GM03348 (cell line): Measurements from ENCODE around the gene AFG1L.

Source experiments
- DNase-seq: peaks from one replicate; pipeline ENCODE4 v3.0.0; 2012; ENCODE audit warnings: low spot score

Gene AFG1L

DNA sequence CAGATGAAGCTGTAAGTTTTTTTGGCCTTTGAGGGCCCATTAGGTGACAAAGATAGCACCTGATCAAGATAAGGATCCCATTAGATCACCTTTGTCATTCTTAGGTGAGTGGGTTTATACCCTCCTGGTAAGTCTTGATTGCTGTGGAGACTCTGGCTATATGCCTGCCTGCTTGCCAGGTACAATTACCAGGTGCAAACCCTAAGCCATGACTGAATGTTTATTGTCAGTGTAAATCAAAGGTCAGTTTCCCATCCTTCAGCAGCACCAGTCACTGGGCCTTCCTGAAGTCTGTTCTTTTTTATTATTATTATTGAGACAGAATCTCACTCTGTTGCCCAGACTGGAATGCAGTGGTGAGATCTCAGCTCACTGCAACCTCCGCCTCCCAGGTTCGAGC, 159.5 kb downstream of the AFG1L start:
- no peak for DNase-seq

DNA sequence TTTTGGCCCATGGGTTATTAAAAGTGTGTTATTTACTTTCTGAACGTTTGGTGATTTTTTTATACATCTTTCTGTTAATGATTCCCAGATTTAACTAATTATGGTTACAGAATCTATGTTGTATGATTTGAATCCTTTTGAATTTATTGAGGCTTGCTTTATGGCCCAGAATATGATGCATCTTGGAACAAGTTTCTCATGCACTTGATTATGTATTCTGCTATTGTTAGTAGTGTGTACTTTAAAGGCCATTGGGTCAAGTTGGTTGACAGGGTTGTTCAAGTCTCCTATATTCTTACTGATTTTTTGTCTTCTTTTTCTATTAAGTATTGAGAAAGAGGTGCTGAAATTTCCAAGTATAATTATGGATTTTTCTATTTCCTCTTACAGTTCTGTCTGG, 160.8 kb downstream of the AFG1L start:
- no peak for DNase-seq

DNA sequence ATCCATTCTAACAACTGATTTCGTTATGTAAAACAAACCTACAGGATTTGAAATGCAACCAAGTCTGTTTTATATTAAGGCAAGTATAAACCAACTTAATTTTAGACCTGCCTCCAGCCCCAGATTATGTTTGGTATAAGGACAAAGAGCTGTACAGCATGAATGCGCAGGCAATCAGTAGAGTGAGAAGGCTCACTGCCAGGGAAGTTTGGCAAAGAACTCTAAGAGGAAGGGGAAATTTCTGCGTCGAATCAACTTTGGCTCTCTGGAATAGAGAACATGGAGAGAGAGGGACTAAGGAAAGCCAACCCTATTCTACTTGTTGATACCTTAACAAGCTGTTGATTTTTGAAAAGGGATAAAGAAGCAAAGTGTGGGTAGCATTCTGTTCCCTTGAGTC, 168.9 kb downstream of the AFG1L start:
- no peak for DNase-seq

DNA sequence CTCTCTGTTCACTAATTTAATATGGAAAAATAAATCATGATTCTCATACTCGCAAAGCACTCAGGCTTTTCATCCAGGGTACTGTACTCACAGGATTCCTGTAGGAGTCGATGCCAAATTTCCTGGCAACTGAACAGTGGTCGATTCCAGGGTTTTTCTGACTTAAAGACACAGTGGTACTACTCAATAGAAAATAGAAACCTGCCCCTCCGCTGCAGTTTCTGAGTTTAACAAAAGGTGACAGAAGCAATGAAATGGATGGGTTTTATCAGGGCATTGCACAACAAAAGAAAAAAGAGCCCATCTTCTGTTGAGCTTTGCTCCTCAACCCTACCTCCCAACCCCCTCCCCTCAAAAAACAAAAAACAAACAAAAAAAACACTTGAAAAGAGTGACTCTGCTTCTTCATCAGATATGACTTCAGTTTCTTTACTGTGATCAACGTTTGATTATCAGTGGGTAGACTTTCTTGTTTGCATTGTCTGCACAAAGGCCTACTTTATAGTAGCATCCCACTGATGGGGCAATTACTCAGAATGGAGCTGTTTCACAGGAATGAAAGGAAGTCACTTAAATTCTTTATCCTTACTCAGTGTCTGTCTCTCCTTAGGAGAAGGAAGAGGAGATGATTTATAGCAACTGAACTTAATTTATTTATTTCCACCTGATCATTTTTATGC, 169.7 kb downstream of the AFG1L start:
- DNase-seq = peak; percentile 9

DNA sequence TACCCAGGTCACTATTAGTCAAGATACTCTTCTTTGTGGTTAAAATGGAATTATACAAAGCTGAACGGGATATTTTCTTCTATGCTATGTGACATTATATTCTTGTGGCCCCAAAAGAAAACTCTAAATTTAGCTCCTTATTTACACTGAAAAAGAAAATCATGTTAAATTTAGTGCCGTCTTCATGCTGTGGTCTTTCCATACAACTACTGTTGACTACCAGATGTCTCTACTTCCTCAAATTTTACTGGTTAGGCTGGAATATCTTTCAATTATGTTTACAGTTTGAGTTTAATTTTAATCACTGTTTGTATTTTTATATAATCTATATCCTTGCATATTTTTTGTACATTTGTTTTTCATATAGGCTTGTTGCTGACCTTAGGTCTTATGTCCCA, 170.2 kb downstream of the AFG1L start:
- no peak for DNase-seq

DNA sequence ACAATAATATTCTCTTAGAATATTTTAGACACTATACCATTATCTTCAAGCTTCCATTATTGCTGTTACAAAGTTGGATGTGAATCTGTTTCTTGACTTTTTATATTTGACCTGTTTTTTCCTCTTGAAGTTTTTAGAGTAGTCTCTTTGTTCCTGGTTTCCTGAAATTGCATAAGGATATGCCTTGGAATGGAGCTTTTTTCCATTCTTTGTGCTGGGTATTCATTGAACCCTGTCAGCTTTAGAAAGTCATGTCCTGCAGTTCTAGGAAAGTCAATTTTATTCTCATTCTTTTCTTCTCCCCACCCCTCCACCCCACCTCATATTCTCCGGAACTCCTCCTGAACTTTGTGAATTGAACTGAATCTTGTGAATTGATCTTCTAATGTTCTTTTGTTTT, 173.5 kb downstream of the AFG1L start:
- DNase-seq = no peak

DNA sequence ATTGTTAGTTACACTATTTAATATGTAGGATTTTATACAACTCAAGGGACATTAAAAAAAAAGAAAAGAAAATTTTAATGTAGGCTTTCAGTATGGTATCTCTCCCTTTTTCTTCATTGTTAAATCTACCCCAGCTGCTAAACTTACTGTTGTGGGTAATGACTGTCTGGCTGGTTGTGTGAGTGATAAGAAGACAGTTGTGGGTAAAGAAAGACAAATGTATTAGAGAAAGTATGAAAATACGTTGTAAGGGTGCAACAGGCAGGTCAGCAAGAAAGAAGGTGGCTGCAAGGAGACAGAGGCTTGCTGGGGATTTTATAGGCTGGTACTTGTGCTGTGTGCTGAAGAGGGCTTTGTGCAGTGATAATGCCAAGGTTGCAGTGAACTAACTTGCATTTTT, 174.5 kb downstream of the AFG1L start:
- DNase-seq = no peak

DNA sequence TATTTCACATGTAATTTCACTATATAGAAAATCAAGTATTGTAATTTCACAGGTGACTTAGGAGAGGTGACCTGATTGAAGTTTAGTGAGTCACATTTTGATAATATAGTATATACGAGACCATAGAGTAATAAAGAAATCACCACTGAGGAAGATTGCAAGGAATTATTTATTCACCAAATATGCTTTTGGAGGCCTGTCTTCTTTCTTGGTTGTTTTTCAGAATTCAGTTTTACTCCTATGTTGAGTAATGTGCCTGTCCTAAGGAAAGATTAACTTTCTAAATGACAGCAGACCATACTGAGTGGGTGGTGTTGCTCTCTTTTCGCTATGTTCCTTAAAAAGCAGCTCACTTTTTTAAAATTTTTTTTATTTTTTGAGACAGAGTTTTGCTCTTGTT, 178.3 kb downstream of the AFG1L start:
- no peak for DNase-seq

DNA sequence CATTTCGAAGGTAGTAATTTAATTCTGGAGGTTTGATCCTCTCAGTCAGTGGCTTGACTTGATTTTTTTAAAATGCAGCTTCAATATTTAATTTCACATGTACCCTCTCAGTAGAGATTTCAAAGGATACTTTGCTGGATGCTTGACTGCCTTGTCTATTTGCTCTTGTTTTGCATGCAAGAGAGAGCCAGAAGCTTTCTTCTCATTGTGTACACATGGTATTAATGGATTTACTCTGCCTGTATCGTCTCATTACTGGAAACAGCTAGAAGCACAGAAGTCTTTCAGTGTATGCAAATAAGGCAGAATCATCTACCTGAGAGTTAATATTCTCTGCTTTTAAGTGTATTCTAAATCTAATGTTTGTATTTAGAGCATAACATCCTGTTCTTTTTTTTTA, 181.5 kb downstream of the AFG1L start:
- no peak for DNase-seq

DNA sequence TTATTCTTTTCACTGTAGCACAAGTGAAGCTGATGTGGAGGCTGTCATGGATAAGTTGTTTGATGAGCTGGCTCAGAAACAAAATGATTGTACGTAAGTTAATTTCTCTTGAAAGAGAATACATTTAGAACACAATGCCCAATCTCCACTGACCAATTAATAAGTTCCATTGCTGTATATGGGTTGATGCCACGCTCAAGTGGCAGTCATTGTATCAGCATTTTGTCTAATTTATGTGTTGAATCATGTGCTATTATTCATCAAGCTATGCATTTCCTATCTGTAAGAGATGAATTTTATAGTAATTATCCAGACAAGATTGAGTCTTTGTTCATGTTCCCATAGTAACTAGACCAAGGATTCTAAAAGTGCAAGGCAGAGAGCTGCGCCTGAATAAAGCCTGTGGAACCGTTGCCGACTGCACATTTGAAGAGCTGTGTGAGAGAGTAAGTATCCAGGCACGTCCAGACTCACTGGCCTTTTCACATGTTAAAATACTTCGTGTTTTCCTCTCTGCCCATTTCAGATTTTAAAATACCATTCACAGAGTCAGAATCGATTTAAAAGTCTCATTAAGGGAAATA, 182.1 kb downstream of the AFG1L start:
- DNase-seq = no peak

DNA sequence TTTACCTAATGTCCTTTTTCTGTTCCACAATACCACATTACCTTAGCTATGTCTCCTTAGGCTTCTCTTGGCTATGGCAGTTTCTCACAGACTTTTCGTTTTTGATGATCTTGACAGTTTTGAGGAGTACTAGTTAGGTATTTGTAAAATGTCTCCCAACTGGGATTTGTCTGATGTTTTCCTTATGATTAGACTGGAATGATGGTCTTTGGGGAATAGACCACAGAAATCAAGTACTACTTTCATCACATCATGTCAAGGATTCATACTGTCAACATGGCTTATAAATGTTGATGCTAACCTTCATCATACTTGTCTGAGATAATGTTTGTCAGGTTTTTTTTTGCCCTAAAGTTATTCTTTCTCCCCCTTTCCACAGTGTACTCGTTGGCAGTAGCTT, 187.7 kb downstream of the AFG1L start:
- DNase-seq = no peak

DNA sequence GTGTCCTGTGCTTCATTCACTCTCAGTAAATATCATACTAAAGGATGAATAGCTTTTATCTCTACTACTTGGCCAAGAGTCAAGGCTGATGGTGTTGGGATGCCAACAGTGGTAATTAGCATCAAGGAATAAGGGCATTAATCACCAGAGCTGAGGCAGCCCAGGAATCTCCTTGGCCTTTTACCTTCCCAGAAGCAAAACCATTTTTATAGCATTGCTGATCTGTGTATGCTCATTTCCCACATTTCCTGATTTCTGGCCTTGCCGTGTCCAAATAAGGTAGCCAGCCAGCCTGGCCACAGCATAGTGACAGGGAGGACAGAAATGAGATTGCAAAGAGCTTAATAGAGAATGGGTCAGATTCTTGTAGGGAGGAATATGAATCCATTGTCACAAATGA, 189.2 kb downstream of the AFG1L start:
- no peak for DNase-seq

DNA sequence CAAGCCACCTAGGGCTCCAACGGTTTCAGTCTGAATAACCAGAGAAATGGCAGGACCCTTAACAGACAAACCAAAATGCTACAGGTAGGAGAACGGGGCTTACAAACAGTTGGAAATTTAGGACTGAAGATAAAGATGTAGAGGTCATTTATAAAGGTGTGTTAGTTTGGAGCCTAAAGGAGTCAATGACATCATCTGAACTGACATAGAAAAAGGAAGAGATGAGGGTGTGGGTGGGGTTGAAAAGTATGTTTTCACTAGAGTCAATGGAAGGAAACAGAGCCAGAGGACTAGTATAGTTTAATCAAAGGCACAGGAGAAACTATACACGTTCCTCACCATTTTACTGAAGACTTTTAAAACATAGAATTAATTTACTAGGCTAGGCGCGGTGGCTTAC, 194.8 kb downstream of the AFG1L start:
- no peak for DNase-seq

DNA sequence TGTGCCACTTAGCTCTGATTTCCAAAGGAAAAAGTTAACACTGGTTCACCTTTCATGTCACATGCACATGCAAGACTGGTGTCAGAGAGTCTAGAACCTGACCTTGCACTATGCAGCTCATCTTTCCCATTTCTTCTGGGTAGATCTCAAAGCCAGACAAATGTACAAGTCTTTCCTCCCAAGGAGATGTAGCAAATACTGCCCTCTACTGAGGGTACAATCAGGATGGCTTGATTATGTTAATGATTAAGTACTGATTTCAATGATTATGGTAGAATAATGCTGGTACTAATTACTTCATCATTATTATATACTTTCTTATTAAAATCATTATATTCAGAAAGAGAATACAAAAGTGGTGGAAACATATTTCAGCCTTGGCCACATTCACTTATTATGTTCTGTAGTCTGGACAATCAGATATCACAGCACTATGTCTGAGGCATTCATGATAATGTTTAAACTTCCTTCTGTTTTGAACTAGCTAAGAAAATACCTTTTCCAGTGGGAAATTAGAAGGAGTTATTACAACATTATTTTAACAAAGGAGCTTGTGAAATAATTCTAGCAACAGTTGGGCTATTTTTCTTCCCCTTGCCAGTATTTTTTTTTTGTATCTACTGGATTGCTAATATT, 197.4 kb downstream of the AFG1L start:
- DNase-seq = peak; percentile 72

DNA sequence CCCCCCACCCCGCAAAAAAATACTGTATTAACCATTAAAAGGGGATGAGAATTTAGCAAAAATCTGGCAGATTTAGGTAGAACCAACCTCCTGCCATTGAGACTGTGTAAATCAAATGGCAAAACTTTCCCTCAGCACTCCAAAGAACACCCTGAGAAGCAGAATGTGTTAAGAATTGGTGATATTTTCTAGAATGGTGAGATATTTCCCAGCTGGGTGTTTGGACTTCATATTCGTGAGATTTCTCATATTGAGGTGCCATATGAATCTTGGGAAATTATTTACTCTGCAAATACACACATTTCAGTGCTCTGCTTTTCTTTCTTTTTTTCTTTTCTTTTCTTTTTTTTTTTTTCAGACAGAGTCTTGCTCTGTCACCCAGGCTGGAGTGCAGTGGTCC, 199.6 kb downstream of the AFG1L start:
- DNase-seq = no peak

DNA sequence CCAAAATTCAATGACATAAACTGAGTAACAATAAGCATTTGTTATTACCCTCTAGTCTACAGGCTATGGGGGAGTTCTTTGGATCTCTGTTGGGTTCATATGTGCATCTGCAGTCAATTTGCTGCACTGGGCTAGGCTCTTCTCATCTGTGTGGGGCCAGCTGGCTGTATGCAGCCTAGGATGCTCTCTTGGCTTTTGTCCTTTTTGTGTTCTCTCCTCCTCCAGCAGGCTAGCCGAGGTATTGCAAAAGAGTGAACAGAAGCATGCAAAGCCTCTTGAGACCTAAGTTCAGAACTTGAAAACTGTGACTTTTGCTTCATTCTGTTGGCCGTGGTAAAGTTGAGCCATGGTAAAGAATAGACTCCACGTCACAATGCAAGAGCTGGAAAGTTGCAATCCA, 203.0 kb downstream of the AFG1L start:
- peak; percentile 43 for DNase-seq

DNA sequence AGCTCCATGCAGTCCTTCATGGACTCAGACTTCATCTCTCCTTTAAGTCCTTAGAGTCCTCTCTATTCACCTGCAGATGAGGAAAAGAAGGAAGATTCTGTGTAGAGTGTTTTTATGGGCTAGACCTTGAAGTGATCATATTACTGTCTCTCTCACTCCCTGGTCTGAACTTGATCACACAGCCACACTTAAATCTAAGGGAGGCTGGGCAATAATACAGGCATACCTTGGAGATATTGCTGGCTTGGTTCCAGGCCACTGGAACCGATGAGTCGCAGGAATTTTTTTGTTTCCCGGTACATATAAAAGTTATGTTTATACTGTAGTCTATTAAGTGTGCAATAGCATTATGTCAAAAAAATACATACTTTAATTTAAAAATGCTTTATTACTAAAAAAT, 206.7 kb downstream of the AFG1L start:
- no peak for DNase-seq

DNA sequence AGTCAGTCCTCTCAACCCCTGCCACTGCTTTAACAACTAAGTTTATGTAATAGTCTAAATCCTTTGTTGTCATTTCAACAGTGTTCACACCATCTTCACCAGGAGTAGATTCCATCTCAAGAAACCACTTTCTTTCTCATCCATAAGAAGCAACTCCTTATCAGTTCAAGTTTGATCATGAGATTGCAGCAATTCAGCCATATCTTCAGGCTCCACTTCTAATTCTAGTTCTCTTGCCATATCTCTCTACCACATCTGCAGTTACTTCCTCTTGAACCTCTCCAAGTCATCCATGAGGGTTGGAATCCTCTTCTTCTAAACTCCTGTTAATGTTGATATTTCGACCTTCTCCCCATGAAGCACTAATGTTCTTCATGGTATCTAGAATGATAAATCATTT, 208.0 kb downstream of the AFG1L start:
- DNase-seq = no peak

DNA sequence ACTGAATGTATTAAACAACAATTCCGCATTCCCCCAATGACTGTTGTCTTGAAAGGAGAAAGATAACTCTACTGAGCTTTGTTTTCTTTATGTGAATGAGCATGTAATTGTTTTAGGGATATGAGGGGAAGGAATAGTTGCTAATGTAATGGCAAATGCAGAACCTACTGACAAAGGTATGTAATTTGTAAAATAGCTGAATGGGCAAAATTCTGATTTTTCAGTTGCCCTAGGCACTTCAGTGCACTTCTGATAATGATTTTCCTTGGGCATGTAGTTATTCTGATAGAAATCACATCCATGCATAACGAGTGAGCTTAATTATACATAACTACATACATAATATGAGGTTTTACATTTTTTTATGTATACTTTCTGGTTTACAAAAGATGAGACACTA, 212.5 kb downstream of the AFG1L start:
- no peak for DNase-seq

DNA sequence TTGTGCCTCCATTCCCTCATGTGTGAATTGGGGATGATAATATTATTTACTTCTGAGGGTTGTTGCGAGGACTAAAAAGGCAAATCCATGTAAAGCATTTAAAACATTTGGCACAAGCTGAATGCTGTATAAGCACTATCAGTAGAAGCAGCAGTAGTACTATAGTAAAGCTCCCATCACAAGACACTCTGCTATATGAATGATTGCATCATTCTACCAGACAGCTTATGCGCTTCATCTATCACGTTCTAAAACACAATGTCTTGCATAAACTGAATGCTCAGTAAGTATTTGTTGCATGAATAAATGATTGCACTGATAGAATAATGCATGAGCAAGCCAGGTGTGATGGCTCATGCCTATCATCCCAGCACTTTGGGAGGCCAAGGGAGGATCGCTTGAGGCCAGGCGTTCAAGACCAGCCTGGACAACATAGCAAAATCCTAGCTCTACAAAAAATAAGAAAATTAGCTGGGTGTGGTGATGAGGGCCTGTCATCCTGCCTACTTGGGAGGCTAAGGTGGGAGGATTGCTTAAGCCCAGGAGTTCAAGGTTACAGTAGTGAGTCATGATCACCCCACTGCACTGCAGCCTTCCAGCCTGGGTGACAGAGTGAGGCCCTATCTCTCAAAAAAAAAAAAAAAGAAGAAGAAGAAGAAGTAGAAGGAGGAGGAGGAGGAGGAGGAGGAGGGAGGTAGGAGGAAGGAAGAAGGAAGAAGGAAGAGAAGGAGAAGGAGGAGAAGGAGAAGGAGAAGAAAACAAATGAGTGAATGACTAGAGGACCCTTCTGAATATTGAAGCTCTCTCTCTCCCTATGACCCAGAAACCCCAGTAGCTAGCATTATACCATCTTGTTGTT, 215.8 kb downstream of the AFG1L start:
- no peak for DNase-seq

DNA sequence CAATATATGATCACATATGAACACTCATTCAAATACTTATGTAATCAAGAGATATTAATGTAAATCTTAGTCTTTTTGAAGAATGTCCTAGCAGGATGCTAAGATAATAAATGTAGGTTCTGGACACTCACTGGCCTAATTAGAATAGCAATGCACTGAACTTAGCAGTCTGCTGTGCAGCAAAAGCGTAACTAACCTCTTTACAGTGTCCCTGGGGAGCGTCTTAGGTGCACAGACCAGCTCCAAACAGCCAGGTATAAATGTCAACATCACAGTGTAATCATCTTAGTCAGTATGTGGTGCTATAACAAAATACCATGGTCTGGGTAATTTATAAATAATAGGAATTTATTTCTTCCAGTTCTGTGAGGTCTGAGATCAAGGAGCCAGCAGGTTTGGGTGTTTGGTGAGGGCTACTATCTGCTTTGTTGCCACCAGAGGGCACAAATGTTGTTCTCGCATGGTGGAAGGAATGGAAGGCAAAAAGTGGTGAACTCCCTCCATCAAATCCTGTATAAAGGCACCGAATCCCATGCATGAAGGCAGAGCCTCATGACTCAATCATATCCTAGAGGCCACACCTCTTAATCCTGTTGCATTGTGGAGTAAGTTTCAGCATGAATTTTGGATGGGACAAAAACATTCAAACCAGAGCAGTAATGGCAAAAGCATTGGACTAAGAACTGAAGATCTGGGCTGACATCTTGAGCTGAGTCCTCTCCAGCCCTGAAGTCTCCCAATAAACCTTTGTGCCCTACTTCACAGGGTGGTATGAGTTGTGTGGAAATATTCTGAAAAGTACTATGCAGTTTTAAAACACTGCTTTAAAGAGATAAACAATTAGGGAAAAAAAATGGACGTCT, 224.1 kb downstream of the AFG1L start:
- DNase-seq = peak; percentile 34

DNA sequence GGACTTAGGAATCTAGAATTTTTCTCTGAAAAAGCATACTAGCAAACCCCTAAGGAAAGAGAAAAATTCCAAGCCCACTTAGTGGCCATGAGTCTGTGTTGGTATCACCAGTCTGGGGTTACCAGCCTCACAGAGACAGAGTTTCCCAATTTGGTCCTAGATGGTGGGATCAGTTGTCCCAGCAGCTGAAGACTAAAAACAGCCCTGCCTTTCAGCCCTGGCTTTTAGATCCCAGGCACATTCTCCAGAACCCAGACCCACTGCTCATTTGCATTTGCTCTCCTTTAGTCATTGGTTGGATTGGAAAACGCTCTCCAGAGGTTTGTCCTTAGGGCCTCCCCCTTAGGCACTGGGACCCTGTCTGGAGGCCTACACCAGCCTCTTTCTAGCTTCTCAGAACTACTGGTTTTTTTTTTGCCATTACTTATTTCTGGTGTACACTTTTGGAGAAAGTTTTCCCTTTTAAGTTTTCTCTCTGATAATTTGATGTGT, 226.8 kb downstream of the AFG1L start:
- no peak for DNase-seq
